Stimulated activated CD8-positive, alpha-beta memory T cell treated with anti-CD3 and anti-CD28 coated beads, Interleukin-4, amount 100 ng/mL, for 24 hours (primary cell): ENCODE data around the gene PDLIM1.

Experiments used
- DNase-seq: peaks from one replicate; pipeline ENCODE4 v3.0.0-alpha.2; 2020; ENCODE audit warnings: low read depth

PDLIM1 gene, protein sequence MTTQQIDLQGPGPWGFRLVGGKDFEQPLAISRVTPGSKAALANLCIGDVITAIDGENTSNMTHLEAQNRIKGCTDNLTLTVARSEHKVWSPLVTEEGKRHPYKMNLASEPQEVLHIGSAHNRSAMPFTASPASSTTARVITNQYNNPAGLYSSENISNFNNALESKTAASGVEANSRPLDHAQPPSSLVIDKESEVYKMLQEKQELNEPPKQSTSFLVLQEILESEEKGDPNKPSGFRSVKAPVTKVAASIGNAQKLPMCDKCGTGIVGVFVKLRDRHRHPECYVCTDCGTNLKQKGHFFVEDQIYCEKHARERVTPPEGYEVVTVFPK

GRCh38 chr10:95290461-95291364 is at the start of gene PDLIM1:
Gene PDLIM1, minus strand, starts transcription at chr10:95291003. Its CDS starts 88 bp downstream, at chr10:95290915.
- peak; percentile 17 for DNase-seq

- DNase-seq = no peak
Measured at GRCh38 chr10:95339863-95340262, 49.1 kb upstream of the PDLIM1 start.

DNA sequence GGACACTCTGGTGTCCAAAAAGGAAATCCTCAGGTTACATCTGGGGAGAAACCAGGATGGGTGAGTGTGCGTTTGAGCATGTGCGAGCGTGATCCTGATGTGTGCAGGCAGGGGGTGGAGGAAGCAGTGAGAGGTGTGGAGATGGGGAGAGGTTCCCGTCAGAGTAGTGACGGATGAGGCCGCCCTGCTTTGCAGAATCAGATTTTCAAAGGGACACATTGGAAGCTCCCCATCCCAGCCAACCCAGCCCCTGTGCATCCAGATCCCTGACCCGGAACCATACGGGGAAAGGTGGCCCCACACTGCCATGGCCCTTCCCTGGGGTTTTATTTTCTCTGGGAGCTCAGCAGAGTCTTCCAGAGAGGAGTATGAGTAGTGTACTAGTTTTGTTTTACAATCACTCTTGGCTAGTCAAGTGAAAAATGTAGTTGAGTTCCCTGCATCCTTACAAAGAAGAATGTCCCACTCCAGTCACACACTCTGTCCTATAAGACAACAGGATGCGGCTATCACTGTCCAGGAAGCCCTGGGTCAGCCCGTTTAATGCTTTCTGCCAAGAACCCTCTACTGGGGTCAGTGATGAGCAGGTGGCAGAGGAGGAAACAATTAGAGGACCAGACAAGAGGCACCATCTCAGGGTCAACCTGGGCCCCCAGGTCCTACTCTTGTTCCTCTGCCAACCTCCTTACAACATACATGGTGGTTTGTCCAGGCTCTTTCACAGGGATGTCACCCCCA is 46.8 kb upstream of the PDLIM1 start:
- DNase-seq = no peak

GRCh38 chr10:95336702-95337101 is 45.9 kb upstream of the PDLIM1 start:
- DNase-seq = no peak

- DNase-seq = no peak
Measured at GRCh38 chr10:95335933-95336699, 45.3 kb upstream of the PDLIM1 start.

GRCh38 chr10:95334805-95335144 is 44.0 kb upstream of the PDLIM1 start:
- DNase-seq = no peak

GRCh38 chr10:95333997-95334804 is 43.4 kb upstream of the PDLIM1 start:
- DNase-seq = no peak

DNA sequence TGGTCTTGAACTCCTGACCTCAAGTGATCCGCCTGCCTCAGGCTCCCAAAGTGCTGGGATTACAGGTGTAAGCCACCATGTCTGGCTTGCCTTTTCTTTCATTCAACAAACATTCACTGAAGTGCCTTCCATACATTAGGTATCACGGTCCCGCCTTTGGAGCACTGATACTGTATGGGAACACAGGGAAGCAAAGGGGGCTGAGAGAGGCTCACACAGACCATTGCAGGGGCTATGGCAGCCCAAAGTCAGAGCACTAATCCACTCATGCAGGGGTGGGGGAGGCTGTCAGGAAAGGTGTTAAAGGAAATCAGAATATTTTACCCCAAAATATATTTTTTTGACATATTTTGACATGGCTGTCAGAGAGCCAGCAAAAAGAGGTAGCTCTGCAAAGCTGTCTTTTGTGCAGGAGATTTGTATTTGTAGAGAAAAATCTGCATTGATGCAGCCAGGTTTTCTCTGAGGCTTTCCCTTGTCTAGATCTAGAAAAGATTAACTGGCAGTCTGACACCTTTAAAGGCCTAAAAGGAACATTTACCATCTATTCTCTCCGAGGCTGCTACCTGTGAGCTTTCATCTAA is 42.0 kb upstream of the PDLIM1 start:
- no peak for DNase-seq

GRCh38 chr10:95331596-95332130 is 40.9 kb upstream of the PDLIM1 start:
- no peak for DNase-seq

- no peak for DNase-seq
Measured at GRCh38 chr10:95330966-95331453, 40.2 kb upstream of the PDLIM1 start.

GRCh38 chr10:95329296-95329695 is 38.5 kb upstream of the PDLIM1 start:
- DNase-seq = no peak

GRCh38 chr10:95328013-95328412 is 37.2 kb upstream of the PDLIM1 start:
- no peak for DNase-seq

- no peak for DNase-seq
Measured at GRCh38 chr10:95327367-95327766, 36.6 kb upstream of the PDLIM1 start.

DNA sequence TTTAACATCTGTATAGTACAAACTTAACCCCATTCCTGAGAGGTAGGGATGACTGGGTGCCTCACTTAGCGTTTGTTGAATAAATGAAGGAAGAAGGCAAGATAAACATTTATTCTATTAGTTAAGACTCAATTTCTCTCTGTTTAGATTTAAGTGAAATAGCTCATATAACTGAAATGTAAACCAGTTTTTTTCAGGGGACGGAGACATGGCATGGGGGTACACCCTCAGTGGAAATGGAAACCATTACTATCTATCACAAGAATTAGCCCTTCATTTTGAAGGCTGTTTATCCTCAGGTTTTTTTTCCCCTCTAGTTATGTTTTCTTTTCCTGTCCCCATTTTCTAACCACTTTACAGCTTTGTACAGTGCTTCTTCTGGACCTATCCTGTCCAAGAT is 35.6 kb upstream of the PDLIM1 start:
- no peak for DNase-seq

GRCh38 chr10:95325863-95326262 is 35.1 kb upstream of the PDLIM1 start:
- no peak for DNase-seq

- DNase-seq = no peak
Measured at GRCh38 chr10:95324436-95325268, 33.8 kb upstream of the PDLIM1 start.

DNA sequence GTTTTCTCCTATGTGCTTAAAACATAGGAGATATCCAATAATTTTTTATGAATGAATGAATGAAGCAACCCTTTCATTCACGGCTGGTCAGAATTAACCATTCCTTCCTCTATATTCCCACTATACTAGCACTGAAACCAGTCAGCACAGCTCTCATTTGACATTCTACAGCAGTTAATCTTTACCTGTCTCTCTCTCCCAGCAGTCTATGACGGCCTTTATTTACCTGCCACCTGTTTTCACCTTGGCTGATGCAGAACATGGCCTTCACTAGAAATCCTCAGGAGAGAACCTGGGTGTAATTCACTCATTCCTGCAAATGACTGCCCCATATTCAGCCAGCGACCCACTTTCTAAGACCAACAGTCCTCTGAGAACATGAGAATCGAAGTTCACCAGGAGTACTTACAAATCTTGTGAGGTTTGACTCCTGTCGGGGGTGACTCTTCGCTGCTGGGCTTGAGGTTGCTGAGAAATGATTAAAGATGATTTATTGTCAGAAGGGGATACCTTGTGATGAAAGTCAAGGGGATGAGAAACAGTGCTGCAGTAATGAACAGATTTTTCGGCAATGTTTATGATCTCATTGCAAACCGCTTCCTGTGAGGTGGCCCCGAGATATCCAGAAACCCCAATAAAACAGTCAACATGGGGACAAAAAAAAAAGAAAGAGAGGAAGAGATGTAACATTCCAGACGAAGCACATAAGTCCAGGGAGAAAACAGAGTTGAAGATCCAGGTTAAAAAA is 30.9 kb upstream of the PDLIM1 start:
- no peak for DNase-seq

GRCh38 chr10:95319239-95319638 is 28.4 kb upstream of the PDLIM1 start:
- DNase-seq = no peak

DNA sequence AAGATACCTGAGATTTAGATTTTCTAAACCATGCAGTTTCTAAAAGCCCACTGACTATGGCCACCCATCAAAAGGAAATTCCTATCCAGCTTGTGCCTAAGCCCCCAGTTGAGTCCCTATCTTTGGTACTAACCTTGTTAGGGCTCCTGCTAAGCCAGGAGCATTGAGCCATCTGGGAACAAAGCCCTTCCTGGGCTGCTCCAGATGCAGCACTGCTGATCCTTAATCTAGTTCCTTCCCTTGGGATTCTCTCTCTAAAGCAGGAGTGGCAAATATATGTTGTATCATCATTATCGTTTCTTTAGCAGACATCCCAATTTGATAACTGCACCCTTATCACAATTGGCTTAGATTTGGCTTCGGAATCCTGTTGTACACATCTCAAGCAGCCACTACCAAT is 24.7 kb upstream of the PDLIM1 start:
- DNase-seq = no peak
